Muscle of leg (tissue), 16 donors: ENCODE results near the gene ABHD12B. TPM values are rescaled to one million over a fixed set of nuclear protein-coding genes. Genes with fewer than 3 reads are reported as not detected.

Experiments
- DNase-seq: peaks from one replicate; pipeline ENCODE4 v3.0.0; 2013
- H3K27ac ChIP-seq: one replicate; pipeline ENCODE4 v1.5.1; 2013; ENCODE audit warnings: mild to moderate bottlenecking, low read length, control low read depth
- H3K27me3 ChIP-seq: one replicate; pipeline ENCODE4 v1.6.1; 2013; ENCODE audit warnings: low read length; ENCODE audit not compliant: control insufficient read depth, insufficient read depth
- H3K36me3 ChIP-seq: one replicate; pipeline ENCODE4 v1.6.1; 2013; ENCODE audit warnings: low read length; ENCODE audit not compliant: control insufficient read depth, insufficient read depth
- H3K4me1 ChIP-seq: one replicate; pipeline ENCODE4 v1.6.1; 2013; ENCODE audit warnings: low read length; ENCODE audit not compliant: control insufficient read depth, insufficient read depth
- H3K4me3 ChIP-seq: one replicate; pipeline ENCODE4 v1.5.1; 2013; ENCODE audit warnings: low read length, control low read depth
- H3K9me3 ChIP-seq: replicated peaks from 2 replicates; pipeline ENCODE4 v1.6.1; 2013; ENCODE audit warnings: low read depth, low read length; ENCODE audit not compliant: control insufficient read depth
- WGBS: methylation state at CpG from one replicate; pipeline ENCODE4 v1.1.5; 2013; ENCODE audit warnings: missing lambda C conversion rate; ENCODE audit not compliant: insufficient coverage; 5-methylcytosine and 5-hydroxymethylcytosine counted together
- long read RNA-seq, 11 donors: transcript quantifications; one replicate each; lab custom pipeline, GENCODE V29; 2026
- polyA plus RNA-seq, 8 donors: library from polyadenylated mRNA; unstranded; fragments of 120-200 nt; gene quantifications; one replicate each; pipeline versions ENCODE4 v1.2.1 to v1.2.3, GENCODE V29; 2013; ENCODE audit warnings: inconsistent platforms in 1 of 8, low replicate concordance in 1 of 8; ENCODE audit not compliant: insufficient read length in 8 of 8, insufficient read depth in 1 of 8
- total RNA-seq: library from RNA; stranded (reverse); fragments of 120-200 nt; gene quantifications from one replicate; pipeline ENCODE4 v1.2.4, GENCODE V29; 2013

The ABHD12B gene, protein sequence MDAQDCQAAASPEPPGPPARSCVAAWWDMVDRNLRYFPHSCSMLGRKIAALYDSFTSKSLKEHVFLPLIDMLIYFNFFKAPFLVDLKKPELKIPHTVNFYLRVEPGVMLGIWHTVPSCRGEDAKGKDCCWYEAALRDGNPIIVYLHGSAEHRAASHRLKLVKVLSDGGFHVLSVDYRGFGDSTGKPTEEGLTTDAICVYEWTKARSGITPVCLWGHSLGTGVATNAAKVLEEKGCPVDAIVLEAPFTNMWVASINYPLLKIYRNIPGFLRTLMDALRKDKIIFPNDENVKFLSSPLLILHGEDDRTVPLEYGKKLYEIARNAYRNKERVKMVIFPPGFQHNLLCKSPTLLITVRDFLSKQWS
- not detected for total RNA-seq
- polyA plus RNA-seq: 1 to 10 TPM in 5 of 8 donors, under 1 TPM in 3; 0.49 to 1.7 (median 1.3) TPM
- long read RNA-seq, donor 1: 0 reads
- long read RNA-seq, donor 2: 0 reads
- long read RNA-seq, donor 3: 0 reads
- long read RNA-seq, donor 4: 0 reads
- long read RNA-seq, donor 5: 0 reads
- long read RNA-seq, donor 6: 0 reads
- long read RNA-seq, donor 7: 0 reads
- long read RNA-seq, donor 8: 0 reads
- long read RNA-seq, donor 9: 0 reads
- long read RNA-seq, donor 10, partial matches to known transcripts: 53 of 53 reads
- long read RNA-seq, donor 10, other reads (novel, unspliced or antisense): 0 of 53 reads
- long read RNA-seq, donor 11, partial matches to known transcripts: 5 of 10 reads
- long read RNA-seq, donor 11, other reads (novel, unspliced or antisense): 5 of 10 reads

DNA sequence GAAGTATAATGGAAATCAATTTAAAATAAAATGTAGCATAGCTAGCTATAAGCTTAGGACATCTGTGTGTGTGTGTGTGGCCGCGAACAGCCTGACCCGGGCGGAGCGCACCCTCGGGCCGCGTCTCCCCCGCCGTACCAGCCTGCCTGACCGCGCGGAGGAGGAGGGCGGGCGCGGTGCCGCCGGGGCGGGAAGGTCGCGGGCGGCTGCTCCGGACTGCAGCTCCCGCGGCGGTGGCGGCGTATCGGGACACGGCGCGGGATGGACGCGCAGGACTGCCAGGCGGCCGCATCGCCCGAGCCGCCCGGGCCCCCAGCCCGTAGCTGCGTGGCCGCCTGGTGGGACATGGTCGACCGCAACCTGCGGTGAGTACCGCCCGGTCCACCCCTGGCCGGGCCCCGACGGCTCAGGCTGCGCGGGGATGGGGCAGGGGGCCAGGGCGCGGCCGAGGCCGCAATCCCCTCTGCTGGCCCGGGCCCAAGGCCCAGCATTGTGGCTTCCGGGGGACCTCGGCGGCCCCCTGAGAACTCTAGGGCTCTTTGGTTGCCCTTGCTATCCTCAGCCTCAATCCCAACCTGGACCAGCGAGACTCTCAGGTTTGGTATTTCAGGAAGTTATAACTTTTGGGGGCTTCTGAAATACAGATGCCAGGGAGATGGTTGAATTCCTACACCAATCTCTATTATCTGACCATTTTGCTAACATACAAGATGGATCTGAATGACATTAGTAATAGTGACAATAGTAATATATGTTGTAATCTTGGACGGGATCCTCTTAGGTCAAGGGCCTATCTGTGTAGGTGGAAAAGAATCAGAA is at the start of gene ABHD12B:
TSS of gene ABHD12B (plus strand) at position 140 of the 819 bp plus-strand sequence. CDS start at position 262, 122 bp downstream.
- Histone ChIP-seq H3K27me3 (peaks cover 45% of the 10 kb centered on the region), H3K36me3 (no peaks in the 10 kb centered on the region)
- peak; percentile 11 for DNase-seq

DNA sequence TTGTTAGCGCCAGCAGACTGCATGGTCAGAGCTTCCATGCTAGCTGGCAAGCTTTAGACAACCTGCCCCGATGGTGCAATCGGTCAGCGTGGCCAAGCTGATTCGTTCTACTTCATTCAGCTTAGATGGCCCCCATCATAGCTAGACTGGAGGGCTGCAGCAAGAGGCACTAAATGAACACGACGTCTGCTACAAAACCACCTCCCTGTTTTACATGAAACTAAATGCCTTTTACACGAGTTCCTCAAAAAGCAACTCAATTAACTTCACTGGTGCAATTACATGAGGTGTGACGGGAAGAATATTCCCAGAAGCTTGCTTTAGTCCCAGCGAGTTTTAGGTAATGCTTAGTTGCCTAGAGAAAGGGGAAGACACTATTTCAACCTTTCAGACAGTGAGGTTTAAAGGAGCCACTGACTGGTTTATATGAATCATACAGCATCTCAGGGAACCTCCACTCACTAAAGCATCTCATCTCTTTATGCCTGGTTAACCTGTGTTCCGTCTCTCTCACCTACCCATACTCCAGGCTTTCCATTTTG is 49.3 kb upstream of the ABHD12B start:
- no peaks in the 10 kb centered on the region for H3K9me3 ChIP-seq
- H3K27ac ChIP-seq: no peak overlapping the region
- 78% methylated on average over 5 of the region's 11 CpGs for WGBS
- H3K4me3 ChIP-seq: no peak overlapping the region
- DNase-seq: no peak
- no peaks in the 10 kb centered on the region for H3K27me3 ChIP-seq
- peaks cover 32% of the 10 kb centered on the region for H3K4me1 ChIP-seq
- peaks cover 18% of the 10 kb centered on the region for H3K36me3 ChIP-seq

More for the DNA sequence above, at the start of gene ABHD12B:
- Histone ChIP-seq H3K27ac (no peak within 1 kb of the TSS), H3K9me3 (no peaks in the 10 kb centered on the region), H3K4me3 (no peak within 1 kb of the TSS), H3K4me1 (no peaks in the 10 kb centered on the region)
- WGBS: 4% methylated on average over 62 of the region's 63 CpGs

DNA sequence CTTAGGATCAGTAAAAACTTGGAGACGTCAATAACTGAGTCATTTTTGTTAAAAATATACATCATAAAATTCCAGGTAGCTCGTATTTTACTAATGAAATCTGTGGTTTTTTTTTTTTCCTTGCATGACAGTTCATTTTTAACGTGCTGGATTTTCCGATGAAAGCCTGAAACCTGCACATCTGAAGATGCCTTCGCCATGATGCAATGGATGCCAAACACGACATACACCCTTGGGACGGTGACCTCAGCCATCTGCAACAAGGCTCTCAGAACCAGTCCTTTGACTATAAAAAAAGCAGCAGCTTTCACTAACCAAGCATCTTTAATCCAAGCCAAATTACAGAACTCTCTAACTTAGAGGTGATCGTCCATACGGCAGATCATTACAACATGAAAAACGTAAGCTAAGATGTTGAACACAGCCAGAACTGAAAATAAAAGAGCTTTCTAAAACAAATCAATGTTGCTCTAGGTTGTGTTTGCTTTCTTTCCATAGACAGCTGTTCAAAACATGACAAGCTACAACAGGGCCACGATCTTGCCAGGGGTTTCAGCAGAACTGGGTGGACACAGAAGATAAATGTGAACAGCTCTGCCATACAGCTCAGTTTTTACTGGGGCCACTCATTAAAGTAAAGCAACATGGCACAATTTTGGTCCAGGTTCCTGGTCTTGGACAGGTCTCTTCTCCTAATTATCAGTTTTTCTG is 48.6 kb upstream of the ABHD12B start:
- Histone ChIP-seq H3K27me3 (no peaks in the 10 kb centered on the region), H3K27ac (peak overlapping the region; percentile 31), H3K36me3 (peaks cover 18% of the 10 kb centered on the region), H3K4me3 (no peak overlapping the region), H3K9me3 (no peaks in the 10 kb centered on the region), H3K4me1 (peaks cover 32% of the 10 kb centered on the region)
- DNase-seq: peak; percentile 60
- WGBS: 32% methylated on average over 6 of the region's 11 CpGs

- Histone ChIP-seq H3K9me3 (no peaks in the 10 kb centered on the region), H3K36me3 (peaks cover 18% of the 10 kb centered on the region), H3K27ac (peak overlapping the region; percentile 31), H3K4me3 (no peak overlapping the region), H3K27me3 (no peaks in the 10 kb centered on the region), H3K4me1 (peaks cover 34% of the 10 kb centered on the region)
- no peak for DNase-seq
- 70% methylated on average over 3 of the region's 10 CpGs for WGBS
Measured at GRCh38 chr14:50823762-50824636, 47.9 kb upstream of the ABHD12B start.

DNA sequence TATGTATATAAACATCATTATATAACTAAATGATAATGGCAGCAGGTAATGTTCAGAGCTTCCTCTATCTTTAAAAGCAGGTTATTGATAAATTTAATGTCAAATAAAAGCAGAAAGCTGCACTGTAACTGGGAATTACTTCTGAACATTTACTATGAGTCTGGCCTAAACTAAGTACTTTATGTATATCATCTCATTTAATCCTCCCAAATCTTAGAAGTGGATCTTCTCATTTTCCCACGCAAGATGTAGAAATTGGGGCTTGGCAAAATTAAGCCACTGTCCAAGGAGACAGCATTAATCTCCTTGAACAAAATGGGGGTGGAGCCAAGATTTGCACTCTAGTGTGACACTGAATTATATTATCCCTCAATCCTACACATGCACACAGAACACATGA is 46.5 kb upstream of the ABHD12B start:
- H3K36me3 ChIP-seq: peaks cover 17% of the 10 kb centered on the region
- H3K27ac ChIP-seq: no peak overlapping the region
- H3K4me3 ChIP-seq: no peak overlapping the region
- no peaks in the 10 kb centered on the region for H3K9me3 ChIP-seq
- H3K4me1 ChIP-seq: peaks cover 45% of the 10 kb centered on the region
- H3K27me3 ChIP-seq: no peaks in the 10 kb centered on the region
- no peak for DNase-seq
- no CpG with 5 or more reads among the region's 1 CpG for WGBS

- H3K4me1 ChIP-seq: peaks cover 46% of the 10 kb centered on the region
- WGBS: 84% methylated on average over 4 of the region's 8 CpGs
- no peak for DNase-seq
- H3K27ac ChIP-seq: no peak overlapping the region
- H3K27me3 ChIP-seq: no peaks in the 10 kb centered on the region
- peaks cover 13% of the 10 kb centered on the region for H3K36me3 ChIP-seq
- no peaks in the 10 kb centered on the region for H3K9me3 ChIP-seq
- no peak overlapping the region for H3K4me3 ChIP-seq
Measured at GRCh38 chr14:50826681-50827080, 45.2 kb upstream of the ABHD12B start.

GRCh38 chr14:50828721-50829488 is 42.9 kb upstream of the ABHD12B start:
- H3K27me3 ChIP-seq: no peaks in the 10 kb centered on the region
- H3K4me3 ChIP-seq: no peak overlapping the region
- no peaks in the 10 kb centered on the region for H3K9me3 ChIP-seq
- peaks cover 27% of the 10 kb centered on the region for H3K4me1 ChIP-seq
- WGBS: 50% methylated on average over 3 of the region's 10 CpGs
- H3K36me3 ChIP-seq: peaks cover 11% of the 10 kb centered on the region
- peak overlapping the region; percentile 74 for H3K27ac ChIP-seq
- DNase-seq: peak; percentile 25

DNA sequence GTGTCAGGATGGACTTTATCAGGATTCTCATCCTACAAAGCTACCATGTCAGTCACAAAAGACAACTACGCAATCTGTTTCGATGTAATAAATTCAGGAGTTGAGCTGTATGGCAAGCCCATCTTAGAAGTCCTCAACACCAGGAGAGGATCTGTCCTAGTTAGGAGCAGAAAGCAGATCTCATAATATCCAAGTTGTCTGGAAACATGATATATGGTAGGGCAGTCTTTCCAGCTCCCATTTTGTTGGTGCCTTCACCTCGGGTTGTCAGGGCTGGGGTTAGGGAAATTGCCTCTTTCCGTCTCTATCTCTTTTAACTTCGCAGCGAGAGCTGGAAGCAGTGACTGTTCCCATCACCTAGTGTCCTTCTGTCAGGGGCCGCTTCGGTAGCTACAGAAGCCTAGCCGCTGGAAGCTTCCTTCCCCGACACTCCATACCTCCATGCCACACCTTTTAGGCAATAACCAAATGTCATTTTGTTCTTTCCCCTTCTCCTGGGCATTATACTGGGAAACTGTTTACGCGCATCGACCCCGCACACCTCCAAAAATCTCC is 42.3 kb upstream of the ABHD12B start:
- H3K9me3 ChIP-seq: no peaks in the 10 kb centered on the region
- H3K4me1 ChIP-seq: peaks cover 25% of the 10 kb centered on the region
- peak overlapping the region; percentile 84 for H3K4me3 ChIP-seq
- 7% methylated on average over 10 of the region's 14 CpGs for WGBS
- DNase-seq: peak; percentile 23
- no peaks in the 10 kb centered on the region for H3K27me3 ChIP-seq
- peaks cover 11% of the 10 kb centered on the region for H3K36me3 ChIP-seq
- peak overlapping the region; percentile 74 for H3K27ac ChIP-seq
